ENCODE measurements around the gene TMEM82. TPM values are rescaled to one million over a fixed set of nuclear protein-coding genes. Genes with fewer than 3 reads are reported as not detected.

Gene TMEM82
- total RNA-seq, 1 donor from 2014 or later, result not detected

- TF ChIP-seq, protein P1, sequence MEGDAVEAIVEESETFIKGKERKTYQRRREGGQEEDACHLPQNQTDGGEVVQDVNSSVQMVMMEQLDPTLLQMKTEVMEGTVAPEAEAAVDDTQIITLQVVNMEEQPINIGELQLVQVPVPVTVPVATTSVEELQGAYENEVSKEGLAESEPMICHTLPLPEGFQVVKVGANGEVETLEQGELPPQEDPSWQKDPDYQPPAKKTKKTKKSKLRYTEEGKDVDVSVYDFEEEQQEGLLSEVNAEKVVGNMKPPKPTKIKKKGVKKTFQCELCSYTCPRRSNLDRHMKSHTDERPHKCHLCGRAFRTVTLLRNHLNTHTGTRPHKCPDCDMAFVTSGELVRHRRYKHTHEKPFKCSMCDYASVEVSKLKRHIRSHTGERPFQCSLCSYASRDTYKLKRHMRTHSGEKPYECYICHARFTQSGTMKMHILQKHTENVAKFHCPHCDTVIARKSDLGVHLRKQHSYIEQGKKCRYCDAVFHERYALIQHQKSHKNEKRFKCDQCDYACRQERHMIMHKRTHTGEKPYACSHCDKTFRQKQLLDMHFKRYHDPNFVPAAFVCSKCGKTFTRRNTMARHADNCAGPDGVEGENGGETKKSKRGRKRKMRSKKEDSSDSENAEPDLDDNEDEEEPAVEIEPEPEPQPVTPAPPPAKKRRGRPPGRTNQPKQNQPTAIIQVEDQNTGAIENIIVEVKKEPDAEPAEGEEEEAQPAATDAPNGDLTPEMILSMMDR (IDR thresholded peaks at IDR 0.05; ENCODE audit: insufficient read depth, low read length, poor library complexity, severe bottlenecking), result no peak
- Histone ChIP-seq H3K4me3 (ENCODE audit: low read depth, low read length) (no peak overlapping the region), H3K27me3 (ENCODE audit: control insufficient read depth, insufficient read depth, low read length) (no peaks in the 10 kb centered on the region), H3K36me3 (ENCODE audit: control insufficient read depth, insufficient read depth, low read length) (peaks cover 4% of the 10 kb centered on the region)
- DNase-seq (ENCODE audit: low read depth), result no peak
Measured at GRCh38 chr1:15765495-15766194, 23.3 kb downstream of the TMEM82 start.

DNA sequence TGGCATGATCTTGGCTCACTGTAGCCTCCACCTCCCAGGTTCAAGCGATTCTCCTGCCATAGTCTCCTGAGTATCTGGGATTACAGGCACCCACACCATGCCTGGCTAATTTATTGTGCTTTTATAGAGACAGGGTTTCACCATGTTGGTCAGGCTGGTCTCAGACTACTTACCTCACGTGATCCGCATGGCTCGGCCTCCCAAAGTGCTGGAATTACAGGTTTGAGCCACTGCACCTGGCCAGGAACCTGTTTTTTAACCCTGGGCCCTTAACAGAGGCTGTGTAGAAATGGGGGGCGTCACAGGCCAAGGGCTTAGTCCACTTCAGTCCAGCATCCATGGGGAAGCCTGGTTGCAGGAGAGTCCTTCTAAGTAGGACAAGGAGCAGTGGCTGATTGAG, 25.6 kb downstream of the TMEM82 start:
- no peak overlapping the region for H3K4me3 ChIP-seq (ENCODE audit: low read depth, low read length)
- DNase-seq (ENCODE audit: low read depth), result no peak
- no peaks in the 10 kb centered on the region for H3K27me3 ChIP-seq (ENCODE audit: control insufficient read depth, insufficient read depth, low read length)
- TF ChIP-seq, protein P1 (IDR thresholded peaks at IDR 0.05; ENCODE audit: insufficient read depth, low read length, poor library complexity, severe bottlenecking), result no peak
- peaks cover 4% of the 10 kb centered on the region for H3K36me3 ChIP-seq (ENCODE audit: control insufficient read depth, insufficient read depth, low read length)

DNA sequence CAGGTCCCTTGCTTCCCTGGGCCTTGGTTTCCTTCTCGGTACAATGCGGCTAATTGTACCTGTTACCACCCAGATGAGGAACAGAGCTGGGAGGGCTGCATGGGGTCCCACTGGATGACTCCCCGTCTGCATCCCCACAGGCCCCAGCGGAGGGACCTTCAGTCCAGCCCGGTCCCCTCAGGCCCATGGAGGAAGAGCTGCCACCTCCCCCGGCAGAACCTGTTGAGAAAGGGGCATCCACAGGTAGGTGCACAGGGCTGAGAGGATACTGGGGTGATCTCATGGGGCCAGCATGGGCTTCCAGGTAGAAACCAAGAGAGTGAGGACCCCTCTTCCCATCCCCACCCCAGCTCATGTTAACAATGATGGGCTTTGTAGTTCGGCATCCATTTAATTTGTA, 26.1 kb downstream of the TMEM82 start:
- H3K4me3 ChIP-seq (ENCODE audit: low read depth, low read length), result no peak overlapping the region
- DNase-seq (ENCODE audit: low read depth), result no peak
- H3K36me3 ChIP-seq (ENCODE audit: control insufficient read depth, insufficient read depth, low read length), result peaks cover 4% of the 10 kb centered on the region
- TF ChIP-seq, protein P1 (IDR thresholded peaks at IDR 0.05; ENCODE audit: insufficient read depth, low read length, poor library complexity, severe bottlenecking), result no peak
- no peaks in the 10 kb centered on the region for H3K27me3 ChIP-seq (ENCODE audit: control insufficient read depth, insufficient read depth, low read length)

GRCh38 chr1:15770313-15770962, 28.1 kb downstream of the TMEM82 start:
- Histone ChIP-seq H3K4me3 (ENCODE audit: low read depth, low read length) (no peak overlapping the region), H3K27me3 (ENCODE audit: control insufficient read depth, insufficient read depth, low read length) (no peaks in the 10 kb centered on the region), H3K36me3 (ENCODE audit: control insufficient read depth, insufficient read depth, low read length) (peaks cover 8% of the 10 kb centered on the region)
- no peak for DNase-seq (ENCODE audit: low read depth)
- TF ChIP-seq, protein P1 (IDR thresholded peaks at IDR 0.05; ENCODE audit: insufficient read depth, low read length, poor library complexity, severe bottlenecking), result no peak

DNA sequence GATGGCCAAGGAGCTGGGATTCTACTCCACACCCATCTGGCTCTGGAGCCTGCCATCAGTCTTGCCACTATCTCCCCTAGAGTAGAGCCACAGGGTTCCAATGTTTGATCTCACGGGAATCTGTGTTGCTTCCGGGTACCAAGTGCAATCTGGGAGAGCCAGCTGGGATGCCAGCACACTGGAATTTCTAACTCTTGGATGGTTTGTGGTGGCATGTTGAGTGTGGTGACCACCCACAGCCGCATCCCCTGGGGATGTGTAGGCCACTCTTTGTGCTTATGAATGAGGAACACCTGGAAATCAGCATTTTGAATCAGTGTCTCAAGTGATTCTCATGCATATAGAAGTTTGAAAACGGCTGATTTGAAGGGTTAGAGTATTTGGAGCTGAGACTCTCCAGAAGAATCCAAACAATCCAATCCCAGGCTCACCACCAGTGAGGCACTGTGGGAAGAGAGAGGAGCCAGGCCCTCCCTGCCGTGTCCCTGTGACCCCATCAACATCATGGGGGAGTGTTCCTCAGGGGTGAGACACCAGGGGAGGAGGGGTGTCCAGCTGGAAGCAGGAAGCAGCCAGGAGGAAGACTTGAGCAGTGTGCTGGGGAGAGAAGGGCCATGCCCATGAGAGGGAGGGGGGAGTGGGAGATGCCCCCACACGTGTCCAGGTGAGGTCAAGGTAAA, 29.7 kb downstream of the TMEM82 start:
- Histone ChIP-seq H3K4me3 (ENCODE audit: low read depth, low read length) (no peak overlapping the region), H3K27me3 (ENCODE audit: control insufficient read depth, insufficient read depth, low read length) (no peaks in the 10 kb centered on the region), H3K36me3 (ENCODE audit: control insufficient read depth, insufficient read depth, low read length) (peaks cover 9% of the 10 kb centered on the region)
- DNase-seq (ENCODE audit: low read depth), result no peak
- TF ChIP-seq, protein P1 (IDR thresholded peaks at IDR 0.05; ENCODE audit: insufficient read depth, low read length, poor library complexity, severe bottlenecking), result no peak
